ENCODE measurements around the gene MYH10.
A peak's percentile ranks its signal among the peaks of the same experiment; 100 is the strongest.

Gene MYH10

DNA sequence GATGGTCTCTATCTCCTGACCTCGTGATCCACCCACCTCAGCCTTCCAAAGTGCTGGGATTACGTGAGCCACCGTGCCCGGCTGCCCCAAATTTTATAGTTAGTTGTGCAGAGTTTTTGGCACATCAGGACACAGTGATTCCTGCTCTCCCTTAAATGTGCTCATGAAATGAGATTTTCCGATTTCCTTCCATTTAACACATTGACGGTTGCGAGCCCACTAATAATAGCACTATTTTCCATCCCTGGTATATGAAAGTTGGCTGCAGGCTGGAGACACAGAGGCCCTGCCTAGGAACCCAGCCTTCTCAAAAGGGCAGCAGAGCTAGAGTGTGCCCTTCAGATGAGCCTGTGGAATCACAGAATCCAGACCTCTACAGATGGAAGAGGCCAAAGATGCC lies 17.4 kb upstream of the MYH10 start:
- no peak for DNase-seq

DNA sequence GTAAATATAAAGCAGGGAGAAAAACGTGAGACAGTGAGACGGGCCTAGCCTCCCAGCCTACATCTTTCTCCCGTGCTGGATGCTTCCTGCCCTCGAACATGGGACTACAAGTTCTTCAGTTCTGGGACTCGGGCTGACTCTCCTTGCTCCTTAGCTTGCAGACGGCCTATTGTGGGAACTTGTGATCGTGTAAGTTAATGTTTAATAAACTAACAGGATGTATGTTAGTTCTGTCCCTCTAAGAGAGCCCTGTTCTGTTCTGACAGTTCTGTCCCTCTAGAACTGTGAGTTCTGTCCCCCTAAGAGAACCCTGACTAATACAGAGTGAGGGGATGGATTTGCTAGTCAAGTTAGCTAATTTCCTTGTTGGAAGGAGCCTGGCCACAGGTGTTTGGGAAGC lies 16.7 kb upstream of the MYH10 start:
- DNase-seq, result no peak

DNA sequence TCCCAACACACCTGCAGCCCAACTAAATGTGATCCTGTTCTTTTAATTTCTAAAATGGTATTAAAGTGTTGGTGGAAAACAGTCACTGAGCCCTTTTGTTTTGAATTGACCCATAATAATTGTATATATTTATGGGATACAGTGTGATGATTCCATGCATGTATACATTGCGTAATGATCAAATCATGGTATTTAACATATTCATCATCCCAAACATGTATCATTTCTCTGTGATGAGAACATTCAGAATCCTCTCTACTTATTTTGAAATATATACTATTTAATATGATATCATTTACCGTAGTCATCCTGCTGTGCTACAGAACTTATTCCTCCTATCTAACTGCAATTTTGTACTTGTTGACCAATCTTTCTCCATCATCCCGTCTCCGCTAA lies 14.0 kb upstream of the MYH10 start:
- DNase-seq, result no peak

DNA sequence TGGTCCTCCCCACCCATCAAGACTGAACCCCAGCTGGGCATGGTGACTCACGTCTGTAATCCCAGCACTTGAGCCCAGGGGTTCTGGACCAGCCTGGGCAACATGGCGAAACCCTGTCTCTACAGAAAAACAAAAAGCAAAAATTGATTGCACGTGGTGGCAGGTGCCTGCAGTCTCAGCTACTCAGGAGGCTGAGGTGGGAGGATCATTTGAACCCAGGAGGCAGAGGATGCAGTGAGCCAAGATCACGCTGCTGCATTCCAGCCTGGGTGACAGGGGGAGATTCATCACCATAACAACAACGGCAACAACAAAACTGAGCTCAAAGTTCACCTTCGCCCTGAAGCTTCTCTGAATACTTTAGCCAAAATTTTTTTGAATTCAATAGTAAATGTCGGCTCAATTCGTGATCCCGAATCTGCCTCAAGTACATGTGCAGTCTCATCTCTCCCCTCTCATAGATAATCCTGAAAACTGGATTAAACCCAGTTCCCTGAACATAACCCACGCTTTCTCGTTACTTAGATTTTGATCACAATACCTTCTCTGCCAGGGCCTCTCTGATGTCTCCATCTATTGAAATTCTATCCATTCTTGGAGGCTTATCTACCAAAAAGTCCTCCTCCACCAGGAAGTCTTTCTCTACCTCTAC lies 13.5 kb upstream of the MYH10 start:
- no peak for DNase-seq

DNA sequence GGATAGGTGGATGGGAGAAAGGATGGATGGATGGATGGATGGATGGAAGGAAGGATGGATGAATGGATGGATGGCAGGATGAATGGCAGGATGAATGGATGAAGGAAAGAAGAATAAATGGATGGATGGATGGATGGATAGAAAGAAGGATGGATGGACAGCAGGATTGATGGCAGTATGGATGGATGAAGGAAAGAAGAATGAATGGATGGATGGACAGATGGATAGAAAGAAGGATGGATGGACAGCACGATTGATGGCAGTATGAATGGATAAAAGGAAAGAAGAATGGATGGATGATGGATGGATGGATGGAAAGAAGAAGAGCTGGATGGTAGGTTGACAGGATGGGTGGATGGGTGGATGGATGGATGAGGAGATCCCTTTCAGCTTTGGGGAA lies 9.2 kb upstream of the MYH10 start:
- DNase-seq, result no peak

DNA sequence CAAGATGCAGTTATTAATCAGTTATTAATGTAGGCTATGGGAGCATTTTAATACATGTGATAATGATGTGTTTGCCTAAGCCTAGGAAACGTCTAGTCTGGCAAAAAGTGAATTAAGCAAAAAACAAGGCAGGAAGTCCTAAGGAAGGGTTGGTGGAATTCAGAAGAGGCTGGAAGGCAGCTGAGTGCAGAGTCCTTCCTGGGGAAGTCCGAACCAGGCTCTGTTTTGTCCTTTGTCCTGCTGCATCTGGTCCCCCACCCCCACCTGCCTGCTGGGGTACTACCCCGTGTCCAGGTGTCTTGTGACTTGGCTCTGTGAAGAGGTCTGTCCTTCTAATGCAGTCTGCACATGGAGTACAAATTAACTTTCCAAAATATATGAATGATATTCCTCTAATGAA lies 1.5 kb upstream of the MYH10 start:
- DNase-seq, result no peak

DNA sequence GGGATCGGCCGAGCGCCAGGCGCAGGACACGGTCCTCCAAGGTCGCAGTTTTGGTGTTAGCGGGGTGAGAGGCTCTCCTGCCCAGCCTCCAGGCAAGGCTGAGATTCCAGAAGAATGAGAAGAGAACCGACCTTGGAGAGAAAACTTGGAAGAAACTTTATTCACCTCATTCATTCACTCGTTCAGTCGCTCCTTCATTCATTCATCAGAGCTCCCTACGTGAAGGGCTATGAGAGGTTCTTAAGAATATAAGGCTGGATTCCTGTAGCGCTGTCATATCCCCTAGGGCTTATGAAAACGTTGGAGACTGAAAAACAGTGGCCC lies 991 bp upstream of the MYH10 start:
- no peak for DNase-seq

DNA sequence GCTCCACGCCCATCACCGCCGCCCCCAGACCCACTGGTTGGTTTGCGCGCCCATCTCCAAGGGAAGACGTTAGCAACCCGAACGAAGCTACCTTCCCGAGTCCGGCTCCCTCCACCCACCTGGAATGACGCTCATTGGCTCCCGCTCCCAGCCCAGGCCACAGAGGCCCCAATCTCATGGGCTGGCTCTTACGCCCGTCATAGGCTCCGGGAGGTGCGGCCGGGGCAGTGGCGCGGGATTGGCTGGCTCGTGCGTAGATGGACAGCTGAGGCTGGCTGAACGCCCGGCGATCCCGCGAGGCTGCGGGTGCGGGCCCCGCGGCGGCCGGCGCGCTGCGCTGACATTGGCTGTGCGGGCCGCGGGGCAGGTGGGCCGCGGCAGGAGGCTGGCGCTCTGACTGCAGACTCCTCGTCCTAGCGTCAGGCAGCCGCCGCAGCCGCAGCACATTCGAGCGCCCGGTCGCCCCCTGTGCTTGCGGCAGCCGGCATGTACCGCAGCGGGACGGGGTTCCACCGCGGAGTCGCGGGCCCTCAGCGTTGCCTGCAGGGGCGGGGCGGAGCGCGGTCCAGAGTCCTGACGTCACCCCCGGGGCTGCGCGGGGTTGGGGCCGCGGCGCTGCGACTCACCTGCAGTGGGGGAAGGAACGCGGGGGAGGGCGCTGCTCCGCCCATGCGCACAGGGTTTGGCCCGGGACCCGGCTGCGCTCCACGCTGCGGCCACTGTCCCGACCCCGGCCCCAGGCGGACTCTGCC lies 453 bp upstream of the MYH10 start:
- peak; percentile 94 for DNase-seq

DNA sequence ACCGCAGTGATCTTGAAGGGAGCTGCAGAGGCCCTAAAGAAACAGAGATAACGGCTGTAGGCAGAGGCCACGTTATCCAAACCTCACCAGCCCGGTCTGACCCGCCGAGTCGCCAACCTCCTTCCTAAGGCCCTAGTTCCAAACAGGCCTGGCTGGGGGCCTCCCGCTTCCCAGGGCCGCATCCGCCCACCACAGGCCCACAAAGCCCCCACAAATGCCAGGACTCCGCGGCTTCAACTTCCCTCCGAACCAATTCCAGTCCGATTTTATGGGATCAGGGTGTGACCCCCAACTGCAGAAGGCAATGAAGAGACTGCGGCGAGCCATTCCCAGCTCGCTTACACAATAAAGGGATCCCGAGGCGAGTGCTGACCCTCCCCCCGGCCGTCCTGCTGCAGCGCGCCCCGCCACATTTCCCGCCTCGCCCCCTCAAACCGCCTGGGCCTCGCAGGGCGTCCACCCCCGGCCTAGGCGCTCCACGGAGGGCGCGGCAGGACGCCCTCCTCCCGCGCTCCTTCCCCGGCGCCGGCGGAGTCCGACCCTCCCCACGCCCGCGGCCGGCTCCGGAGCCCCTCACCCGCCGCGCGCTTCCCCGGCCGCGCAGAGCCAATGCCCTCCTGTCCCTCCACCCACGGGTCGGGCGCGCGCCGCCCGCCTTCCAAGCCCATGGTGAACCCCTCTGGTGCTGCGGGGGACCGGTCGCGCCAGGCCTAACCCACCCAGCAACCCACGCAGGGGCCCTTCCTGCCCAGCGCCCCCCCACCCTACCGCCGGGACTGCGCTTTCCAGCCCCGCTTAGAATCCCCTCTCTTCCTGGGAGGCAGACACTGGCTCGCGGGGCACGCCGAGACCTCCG lies 926 bp downstream of the MYH10 start:
- DNase-seq, result no peak

DNA sequence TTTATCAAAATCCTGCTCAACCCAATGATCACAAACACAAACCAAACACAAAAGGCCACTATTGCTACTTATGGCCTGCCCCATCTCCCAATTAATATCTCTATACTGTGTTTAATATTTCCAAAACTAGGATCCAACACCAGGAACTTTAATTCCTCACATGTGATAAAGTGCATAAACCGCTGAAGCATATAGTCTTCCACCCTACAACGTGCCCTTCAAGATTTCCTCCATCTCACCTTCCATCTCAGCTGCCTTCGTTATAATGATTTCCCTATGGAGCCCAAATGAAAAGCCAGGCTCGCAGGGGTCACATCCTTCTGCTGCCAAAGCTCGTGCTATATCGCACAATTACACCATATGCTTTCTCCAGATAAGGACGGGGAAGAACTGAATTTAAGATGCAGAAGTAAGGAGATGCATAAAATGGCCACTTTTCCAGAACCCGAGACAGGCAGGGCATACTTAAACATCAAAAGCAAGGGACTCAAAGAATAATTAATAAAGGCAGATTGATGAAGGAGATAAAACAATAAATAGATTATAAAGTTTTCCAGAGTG lies 1.8 kb downstream of the MYH10 start:
- no peak for DNase-seq

DNA sequence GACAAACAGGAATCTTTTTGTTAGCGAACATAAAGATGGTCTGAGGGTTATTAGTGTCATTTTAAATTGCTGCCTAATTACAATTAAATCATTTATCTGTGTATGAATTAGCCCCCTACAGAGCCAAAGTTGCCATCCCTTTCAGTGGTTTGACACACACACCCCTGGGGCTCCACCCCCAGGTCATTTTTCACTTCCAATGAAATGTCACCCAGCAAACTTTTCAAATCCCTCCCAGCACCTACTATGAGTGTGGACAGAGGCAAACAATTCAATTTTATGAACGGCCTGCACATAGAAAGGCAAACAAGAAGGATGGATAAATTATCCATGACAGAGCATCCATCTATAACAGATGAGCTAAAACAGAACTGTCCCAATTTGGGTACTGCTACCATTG lies 2.4 kb downstream of the MYH10 start:
- DNase-seq, result no peak

DNA sequence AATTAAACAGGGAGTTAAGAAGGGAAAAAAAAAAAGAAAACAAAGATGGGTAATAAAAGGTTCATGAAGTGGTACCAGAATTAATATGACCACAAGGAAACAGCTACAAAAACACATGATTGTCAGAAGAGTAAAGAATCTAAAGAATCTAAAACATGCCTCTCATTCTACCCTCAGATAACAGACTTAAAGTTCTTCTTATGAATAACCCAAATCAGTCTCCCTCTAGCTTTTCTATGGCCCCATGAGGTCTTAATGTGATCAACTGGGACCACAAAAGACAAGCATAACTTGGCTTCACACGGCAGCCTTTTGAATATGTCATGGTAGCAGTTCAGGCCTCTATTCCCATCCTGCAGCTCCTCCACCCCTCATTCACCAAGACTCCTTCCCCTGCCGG lies 6.9 kb downstream of the MYH10 start:
- DNase-seq, result no peak

DNA sequence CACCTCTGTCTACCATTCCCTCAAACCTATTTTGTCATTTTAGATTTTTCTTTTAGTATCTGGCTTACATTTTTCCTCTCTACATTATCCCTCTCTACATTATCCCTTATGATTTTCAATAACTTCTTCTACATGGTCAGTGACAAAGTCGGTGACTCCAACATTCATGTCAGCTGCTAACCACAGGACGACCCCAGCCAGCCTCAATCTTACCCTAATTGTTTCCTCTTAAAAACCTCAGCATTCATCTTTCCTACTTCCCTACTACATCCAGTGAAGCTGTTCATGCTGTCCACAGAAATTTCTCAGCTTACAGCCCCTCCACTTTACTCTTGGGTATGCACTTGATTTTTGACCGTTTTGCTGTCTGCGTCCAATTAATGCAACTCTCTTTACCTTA lies 8.3 kb downstream of the MYH10 start:
- no peak for DNase-seq

DNA sequence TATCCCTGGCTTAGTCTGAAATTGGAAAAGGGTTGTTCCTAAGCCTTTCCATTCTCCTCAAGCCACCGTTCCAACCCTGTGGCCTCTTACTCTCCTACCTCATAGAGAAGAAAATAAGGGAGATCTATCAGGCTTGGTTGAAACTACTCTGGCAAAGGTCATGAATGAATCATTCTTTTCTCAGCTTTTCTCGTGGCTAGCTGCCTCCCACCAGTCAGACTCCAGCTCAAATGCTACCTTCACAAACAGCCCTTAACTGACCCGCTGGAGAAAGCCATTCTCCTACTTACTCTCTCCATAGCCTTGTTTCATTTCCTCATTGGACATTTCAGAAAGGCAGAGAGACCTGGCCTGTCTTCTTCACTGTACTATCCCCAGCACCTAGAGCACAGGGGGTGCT lies 8.9 kb downstream of the MYH10 start:
- no peak for DNase-seq

DNA sequence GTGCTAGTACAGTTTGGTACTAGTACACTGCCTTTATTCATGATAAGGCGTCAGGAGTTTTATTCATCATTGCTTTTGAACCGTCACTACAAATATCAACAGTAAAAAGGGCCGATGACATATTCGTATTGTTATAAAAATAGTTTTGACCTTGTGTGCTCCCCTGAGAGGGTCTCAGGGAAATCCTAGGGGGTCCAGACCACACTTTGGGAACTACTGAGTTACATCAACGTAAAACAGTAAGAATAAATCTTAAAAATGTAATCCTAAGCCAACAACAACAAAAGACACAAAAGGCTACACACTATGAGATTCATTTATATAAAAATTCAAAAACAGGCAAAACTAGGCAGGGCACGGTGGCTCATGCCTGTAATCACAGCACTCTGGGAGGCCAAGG lies 11.2 kb downstream of the MYH10 start:
- no peak for DNase-seq

DNA sequence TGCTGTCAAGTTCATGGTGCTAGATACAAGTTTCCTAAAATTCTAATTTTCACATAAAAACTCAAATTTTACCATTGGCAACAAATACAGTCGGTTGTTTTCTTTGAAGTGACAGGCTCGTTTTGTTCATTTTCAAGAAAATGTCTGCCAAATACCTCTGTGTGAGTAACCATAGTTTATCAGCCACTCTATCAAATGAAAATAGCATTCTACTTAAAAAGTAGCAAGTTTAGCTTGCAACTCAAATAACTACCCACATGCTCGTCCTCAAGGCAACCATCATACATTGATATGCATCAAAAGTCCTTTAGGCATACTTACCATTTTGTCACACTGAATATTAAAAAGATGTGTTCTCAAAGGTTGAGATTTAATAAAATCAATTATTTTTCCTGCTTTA lies 11.7 kb downstream of the MYH10 start:
- DNase-seq, result no peak

DNA sequence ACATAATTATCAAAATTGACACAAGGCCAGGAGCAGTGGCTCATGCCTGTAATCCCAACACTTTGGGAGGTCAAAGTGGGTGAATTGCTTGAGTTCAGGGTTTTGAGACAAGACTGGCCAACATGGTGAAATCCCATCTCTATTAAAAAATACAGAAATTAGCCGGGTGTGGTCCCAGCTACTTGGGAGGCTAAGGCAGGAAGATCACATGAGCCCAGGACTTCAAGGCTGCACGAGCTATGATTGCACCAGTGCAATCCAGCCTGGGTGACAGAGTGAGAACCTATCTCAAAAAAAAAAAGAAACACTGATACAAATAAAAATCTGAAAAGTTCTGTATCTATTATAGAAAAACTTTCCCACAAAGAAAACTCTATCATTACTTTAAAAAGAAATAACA lies 15.5 kb downstream of the MYH10 start:
- no peak for DNase-seq

DNA sequence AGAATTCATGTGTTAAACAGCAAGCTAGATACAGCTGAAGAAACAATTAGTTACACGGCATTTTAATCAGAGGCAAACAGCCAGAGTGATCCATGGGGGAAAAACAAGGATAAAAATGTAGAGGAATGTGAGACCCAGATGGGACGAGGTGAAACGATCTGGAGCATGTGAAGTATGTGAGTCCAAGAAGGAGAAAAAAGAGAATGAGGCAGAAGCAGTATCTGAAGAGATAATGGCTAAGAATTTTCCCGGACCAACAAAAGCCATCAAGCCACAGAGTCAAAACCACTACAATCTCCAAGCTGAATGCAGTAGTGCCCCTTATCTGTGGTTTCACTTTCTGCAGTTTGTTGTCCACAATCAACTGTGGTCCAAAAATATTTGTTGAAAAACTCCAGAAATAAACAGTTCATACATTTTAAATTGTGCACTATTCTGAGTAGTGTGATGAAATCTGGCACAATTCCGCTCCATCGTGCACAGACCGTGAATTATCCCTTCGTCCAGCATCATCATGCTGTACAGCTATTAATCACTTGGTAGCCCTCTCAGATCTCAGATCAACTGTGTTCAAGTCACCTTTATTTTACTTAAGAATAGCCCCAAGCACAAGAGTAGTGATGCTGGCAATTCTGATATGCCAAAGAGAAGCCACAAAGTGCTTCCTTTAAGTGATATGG lies 18.8 kb downstream of the MYH10 start:
- DNase-seq, result no peak

DNA sequence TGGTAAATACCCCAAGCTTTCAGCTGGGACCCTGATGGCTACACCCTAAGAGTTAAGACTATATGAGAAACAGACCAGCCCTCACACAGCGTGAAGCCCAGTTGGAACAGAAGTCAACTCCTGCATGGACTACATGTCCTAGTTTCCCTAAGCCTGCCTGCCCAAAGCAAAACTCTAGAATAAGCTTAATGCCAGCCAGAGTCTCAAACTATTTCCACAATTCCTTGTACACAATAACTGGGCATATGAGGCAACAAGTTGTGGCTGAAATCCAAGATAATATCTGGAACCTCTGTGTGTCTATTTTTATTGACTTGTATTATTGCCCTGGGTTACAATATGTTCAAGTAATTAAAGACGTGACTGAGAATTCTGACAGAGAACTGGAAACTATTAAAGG lies 19.4 kb downstream of the MYH10 start:
- no peak for DNase-seq

DNA sequence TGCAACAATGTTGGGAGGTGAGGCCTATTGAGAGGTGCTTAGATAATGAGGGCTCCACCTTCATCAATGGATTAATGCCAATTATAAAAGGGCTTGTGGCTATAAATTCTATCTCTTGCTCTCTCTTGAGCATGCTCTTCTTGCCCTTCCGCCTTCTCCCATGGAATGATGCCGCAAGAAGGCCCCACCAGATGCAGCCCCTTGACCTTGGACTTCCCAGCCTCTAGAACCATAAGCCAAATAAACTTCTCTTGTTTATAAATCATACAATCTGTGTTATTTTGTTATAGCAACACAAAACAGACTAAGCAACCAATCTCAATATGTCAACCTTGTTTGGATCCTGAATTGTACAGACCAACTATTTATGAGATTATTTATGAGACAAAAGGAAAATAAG lies 20.0 kb downstream of the MYH10 start:
- DNase-seq, result no peak

DNA sequence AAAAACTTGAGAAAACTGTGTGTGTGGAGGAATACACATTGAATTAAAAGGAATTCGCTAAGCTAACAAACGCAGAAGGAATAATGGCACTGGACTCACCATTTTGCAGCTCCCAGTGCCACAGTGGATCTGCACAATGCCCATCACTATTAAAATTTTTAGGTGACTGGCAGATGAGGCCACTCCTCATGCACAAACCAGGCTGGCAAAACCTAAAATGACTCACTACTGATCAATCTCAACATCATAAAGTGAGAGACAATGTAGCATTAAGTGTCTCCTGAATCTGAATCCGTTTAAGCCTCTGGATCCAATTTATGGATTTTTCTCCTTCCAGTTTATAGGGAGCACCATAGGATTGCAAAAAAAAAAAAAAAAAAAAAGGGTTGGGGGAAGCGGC lies 20.6 kb downstream of the MYH10 start:
- DNase-seq, result no peak

DNA sequence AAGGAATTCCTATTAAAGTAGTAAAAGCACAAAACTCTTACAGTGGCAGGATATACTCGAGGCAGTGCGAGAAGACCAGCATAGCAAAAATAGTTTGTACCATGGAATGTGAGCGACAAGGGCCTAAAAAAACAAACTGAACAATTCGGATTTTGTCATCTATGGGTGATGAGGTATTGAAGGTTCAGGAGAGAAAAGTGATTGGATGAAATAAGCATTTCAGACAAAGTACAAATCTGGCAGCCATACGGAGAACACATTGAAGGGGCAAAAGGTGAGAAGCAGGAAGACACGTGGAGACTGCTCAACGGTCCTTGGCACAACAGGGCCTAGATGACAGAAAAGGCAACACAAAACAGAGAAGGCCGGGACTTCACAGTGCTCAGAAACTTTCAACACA lies 22.5 kb downstream of the MYH10 start:
- no peak for DNase-seq

DNA sequence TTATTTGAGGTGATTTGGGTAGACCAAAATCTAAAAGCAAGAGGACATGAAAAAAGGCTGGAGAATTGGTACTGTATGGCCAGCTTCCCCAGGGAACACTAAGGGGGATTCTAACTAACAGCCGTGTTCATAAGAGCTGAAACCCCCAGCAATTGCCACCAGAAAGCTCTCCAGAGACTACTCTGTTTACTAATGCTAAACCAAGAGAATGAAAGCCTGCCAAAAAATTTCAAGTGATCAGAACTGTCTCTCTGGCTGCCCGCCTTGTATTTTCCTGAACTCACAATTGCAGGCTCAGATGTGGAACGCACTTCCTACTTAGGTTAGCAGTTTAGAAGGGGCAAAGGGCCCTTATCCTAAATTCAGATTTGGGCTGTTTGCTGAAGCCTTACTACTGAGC lies 24.1 kb downstream of the MYH10 start:
- DNase-seq, result peak; percentile 55
